ENCODE results near the gene AACS. TPM values are rescaled to one million over a fixed set of nuclear protein-coding genes. Genes with fewer than 3 reads are reported as not detected.

Gene AACS
- total and polyA plus RNA-seq, 10 donors, result 5.1 to 18.9 (median 11.4) TPM

DNA sequence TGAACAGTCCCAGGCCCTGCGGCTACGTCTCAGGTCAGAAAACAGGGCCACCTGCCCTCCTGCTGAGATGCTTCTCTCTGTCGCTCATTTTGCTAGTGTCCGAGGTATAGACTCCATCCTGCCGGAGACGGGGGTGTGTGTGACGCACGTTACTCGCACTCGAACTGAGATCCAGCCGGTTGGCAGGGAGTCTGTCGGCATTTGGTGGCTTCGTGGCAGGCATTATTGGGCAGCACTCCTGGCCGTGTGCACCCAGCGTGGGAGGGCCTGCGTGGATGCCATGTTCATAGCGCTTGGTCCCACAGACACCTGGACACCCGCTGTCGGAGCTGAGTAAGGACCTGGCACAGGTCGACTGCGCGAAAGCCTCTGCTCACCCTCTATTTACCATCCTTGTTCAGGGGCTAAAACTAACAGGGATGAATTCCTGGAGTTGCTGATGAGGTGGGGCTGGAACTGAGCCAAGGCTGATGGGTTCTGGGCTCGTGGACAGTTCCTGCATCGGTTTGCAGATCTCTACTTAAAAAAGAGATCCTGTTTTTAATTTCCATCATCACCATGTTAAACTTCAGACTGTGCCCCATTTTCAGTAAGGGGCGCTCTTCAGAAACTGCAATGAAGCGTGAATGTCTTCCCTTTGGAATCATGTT is 28.6 kb downstream of the AACS start:
- Histone ChIP-seq H3K4me3 (no peak overlapping the region), H3K27ac (no peak overlapping the region), H3K36me3 (peaks cover 0 to 70% (median 15%) of the 10 kb centered on the region in 6 donors), H3K27me3 (replicated peaks in 1 of 7) (no peaks in the 10 kb centered on the region), H3K9me3 (no peaks in the 10 kb centered on the region), H3K4me1 (peaks cover 0 to 34% (median 5%) of the 10 kb centered on the region in 6 donors)
- intact Hi-C loops (cut with DNase I; ENCODE audit: low total_unique reads), result no loop called here
- 89 to 92% (median 92%) methylated on average over 17 to 26 of the region's 26 CpGs for WGBS, 5 donors
- TF ChIP-seq POLR2A (IDR thresholded peaks at IDR 0.05), result no peak
- TF ChIP-seq CTCF (IDR thresholded peaks at IDR 0.05 in 8 of 11, conservative IDR thresholded peaks at IDR 0.05 in 3 of 11), result no peak
- no peak for TF ChIP-seq POLR2AphosphoS5 (IDR thresholded peaks at IDR 0.05)
- DNase-seq, result no peak

DNA sequence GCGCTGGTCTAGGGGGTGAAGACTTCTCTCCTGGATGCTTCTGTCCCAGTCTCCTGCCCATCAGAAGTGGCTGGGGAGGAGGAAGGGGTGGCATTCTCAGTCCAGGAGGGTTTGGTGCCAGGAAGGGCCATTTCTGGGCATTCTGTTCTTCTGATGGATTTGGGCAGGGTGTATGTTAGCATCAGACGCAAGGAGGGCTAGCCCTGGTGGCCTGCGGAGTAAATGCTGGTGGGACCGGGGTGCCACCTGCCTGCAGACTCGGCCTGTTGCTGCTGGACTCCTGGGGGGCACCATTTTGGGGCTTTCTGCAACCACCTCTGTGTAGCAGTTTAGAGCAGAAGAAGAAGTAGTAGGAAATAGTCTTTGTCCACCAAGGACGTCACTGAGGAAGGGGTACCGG is 31.7 kb downstream of the AACS start:
- H3K27me3 ChIP-seq (replicated peaks in 1 of 7), result no peaks in the 10 kb centered on the region
- no peak overlapping the region for H3K4me3 ChIP-seq
- DNase-seq, result no peak
- H3K36me3 ChIP-seq, result peaks cover 0 to 41% (median 6%) of the 10 kb centered on the region in 6 donors
- TF ChIP-seq CTCF (IDR thresholded peaks at IDR 0.05 in 8 of 11, conservative IDR thresholded peaks at IDR 0.05 in 3 of 11) (no peak), POLR2A (IDR thresholded peaks at IDR 0.05) (no peak), POLR2AphosphoS5 (IDR thresholded peaks at IDR 0.05) (no peak)
- no peak overlapping the region for H3K27ac ChIP-seq
- intact Hi-C loops (cut with DNase I; ENCODE audit: low total_unique reads), result no loop called here
- WGBS, 5 donors, result 79 to 87% (median 84%) methylated on average over 7 of the region's 7 CpGs
- H3K9me3 ChIP-seq, result no peaks in the 10 kb centered on the region
- H3K4me1 ChIP-seq, result peaks cover 0 to 34% (median 5%) of the 10 kb centered on the region in 6 donors

DNA sequence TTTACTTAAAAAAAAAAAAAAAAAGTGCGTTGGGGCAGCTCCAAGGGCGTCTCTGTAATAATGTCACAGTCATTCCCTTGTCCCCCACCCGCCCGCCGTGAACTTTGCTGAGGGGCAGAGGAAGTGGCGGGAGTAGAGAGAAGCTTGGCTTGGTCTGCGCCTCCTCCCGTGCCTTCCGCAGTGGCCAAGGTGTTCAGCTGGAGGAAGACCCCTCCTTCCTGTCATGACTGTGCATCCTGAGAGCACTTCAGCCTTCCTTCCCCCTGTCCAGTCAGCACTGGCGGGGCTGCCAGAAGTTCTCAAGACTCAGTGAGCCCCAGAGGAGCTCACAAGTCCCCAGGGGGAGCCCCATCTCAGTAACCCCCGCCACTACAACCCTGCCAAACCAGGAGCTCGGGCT is 32.2 kb downstream of the AACS start:
- no peak for DNase-seq
- no peak overlapping the region for H3K4me3 ChIP-seq
- 60 to 68% (median 66%) methylated on average over 12 of the region's 12 CpGs for WGBS, 5 donors
- no peak overlapping the region for H3K27ac ChIP-seq
- H3K4me1 ChIP-seq, result peaks cover 0 to 29% (median 3%) of the 10 kb centered on the region in 6 donors
- intact Hi-C loops (cut with DNase I; ENCODE audit: low total_unique reads), result no loop called here
- peak in 2 of 3 donors; percentile 51 to 66 for TF ChIP-seq POLR2AphosphoS5 (IDR thresholded peaks at IDR 0.05)
- no peak for TF ChIP-seq POLR2A (IDR thresholded peaks at IDR 0.05)
- no peaks in the 10 kb centered on the region for H3K9me3 ChIP-seq
- no peaks in the 10 kb centered on the region for H3K27me3 ChIP-seq (replicated peaks in 1 of 7)
- peaks cover 0 to 40% (median 2%) of the 10 kb centered on the region in 6 donors for H3K36me3 ChIP-seq

- WGBS, 5 donors, result 40 to 50% (median 46%) methylated on average over 15 of the region's 15 CpGs
- no peak overlapping the region for H3K4me3 ChIP-seq
- intact Hi-C loops (cut with DNase I; ENCODE audit: low total_unique reads), result no loop called here
- peaks cover 0 to 40% (median 9%) of the 10 kb centered on the region in 6 donors for H3K36me3 ChIP-seq
- TF ChIP-seq POLR2AphosphoS5 (IDR thresholded peaks at IDR 0.05) (no peak), POLR2A (IDR thresholded peaks at IDR 0.05) (no peak), CTCF (IDR thresholded peaks at IDR 0.05 in 8 of 11, conservative IDR thresholded peaks at IDR 0.05 in 3 of 11) (no peak)
- peaks cover 0 to 15% (median 3%) of the 10 kb centered on the region in 6 donors for H3K4me1 ChIP-seq
- no peaks in the 10 kb centered on the region for H3K27me3 ChIP-seq (replicated peaks in 1 of 7)
- no peak overlapping the region for H3K27ac ChIP-seq
- H3K9me3 ChIP-seq, result no peaks in the 10 kb centered on the region
- DNase-seq, result no peak
These were observed 33.6 kb downstream of the AACS start for GRCh38 chr12:125098676-125099408.

All from spleen (tissue), 11 donors.